Measurements from ENCODE around the gene CUX1. TPM values are rescaled to one million over a fixed set of nuclear protein-coding genes. Genes with fewer than 3 reads are reported as not detected.

Gene CUX1
- total RNA-seq, 1 experiment from 2014 or later, result 64.3 TPM

- no peaks in the 10 kb centered on the region for H3K36me3 Mint-ChIP-seq
- H3K27me3 Mint-ChIP-seq (ENCODE audit: low read depth), result peaks cover 19% of the 10 kb centered on the region
Observed at GRCh38 chr7:102296514-102296913, 479.1 kb downstream of the CUX1 start.

More at GRCh38 chr7:102296514-102296913, 479.1 kb downstream of the CUX1 start:
- ChIA-PET CTCF (interaction anchor here (1.0 to 1.9 kb wide), 2 partner anchors 9 to 25 kb away, joined by 6 to 7 read pairs; no protein-coding TSS in a partner anchor), POLR2A (interaction anchor here (1.5 kb wide), 1 partner anchor 99 kb away, joined by 4 read pairs; the partner anchor contains the start of gene PRKRIP1)
- peaks cover 34% of the 10 kb centered on the region for H3K4me1 Mint-ChIP-seq
- H3K4me3 Mint-ChIP-seq, result no peak overlapping the region
- H3K9me3 Mint-ChIP-seq, result no peaks in the 10 kb centered on the region
- no peak for DNase-seq (ENCODE audit: low spot score)
- TF ChIP-seq SP1 (CRISPR knock-in tag; conservative IDR thresholded peaks at IDR 0.05) (no peak), ELF4 (CRISPR knock-in tag; IDR thresholded peaks at IDR 0.05; ENCODE audit: low read depth) (no peak), AFF4 (CRISPR knock-in tag; IDR thresholded peaks at IDR 0.05; ENCODE audit: borderline replicate concordance) (no peak), ATF1 (CRISPR knock-in tag; IDR thresholded peaks at IDR 0.05) (no peak), CTCF (IDR thresholded peaks at IDR 0.05) (no peak), NR2C2 (CRISPR knock-in tag; IDR thresholded peaks at IDR 0.05) (no peak), NR1H2 (CRISPR knock-in tag; IDR thresholded peaks at IDR 0.05) (no peak), FOXJ3 (CRISPR knock-in tag; IDR thresholded peaks at IDR 0.05; ENCODE audit: borderline replicate concordance) (no peak), ZNF396 (CRISPR knock-in tag; IDR thresholded peaks at IDR 0.05; ENCODE audit: borderline replicate concordance) (no peak), EMX1 (CRISPR knock-in tag; IDR thresholded peaks at IDR 0.05) (no peak), SOX15 (CRISPR knock-in tag; IDR thresholded peaks at IDR 0.05) (no peak), ZNF263 (CRISPR knock-in tag; IDR thresholded peaks at IDR 0.05; ENCODE audit: low read depth) (no peak), MAX (CRISPR knock-in tag; IDR thresholded peaks at IDR 0.05) (no peak), RORB (CRISPR knock-in tag; IDR thresholded peaks at IDR 0.05) (no peak), E2F1 (CRISPR knock-in tag; IDR thresholded peaks at IDR 0.05) (no peak), CREM (CRISPR knock-in tag; IDR thresholded peaks at IDR 0.05) (no peak), ZNF232 (CRISPR knock-in tag; IDR thresholded peaks at IDR 0.05) (no peak), PRRX2 (CRISPR knock-in tag; IDR thresholded peaks at IDR 0.05) (no peak), TP53 (CRISPR knock-in tag; IDR thresholded peaks at IDR 0.05) (no peak)
- no peak for ATAC-seq
- no peak overlapping the region for H3K27ac Mint-ChIP-seq
